GM12878 (cell line): ENCODE measurements around the gene CD300LG. TPM values are rescaled to one million over a fixed set of nuclear protein-coding genes. Genes with fewer than 3 reads are reported as not detected.

ENCODE experiments used
- ATAC-seq: fragments of 200-7000 bp; cut with Tn5 transposase; 3 replicates; pipeline ENCODE4 v1.9.1; 2020; ENCODE audit warnings: mild to moderate bottlenecking, moderate library complexity
- BruUV-seq: library from RNA; stranded (reverse); fragments of 400-500 nt; replicated peaks from 2 replicates; lab custom pipeline; 2021; lab: Mats Ljungman, UMichigan
- CTCF ChIA-PET: fragments of 300-600 bp; sonication (Branson Sonifier 250); formaldehyde crosslinking; extraction: SDS; loops from one replicate; lab custom pipeline; 2021; ENCODE audit warnings: inconsistent platforms; lab: Yijun Ruan, JAX
- POLR2A ChIA-PET: fragments of 350-600 bp; formaldehyde crosslinking; extraction: SDS; loops from one replicate; lab custom pipeline; 2021; ENCODE audit warnings: inconsistent platforms; lab: Charles Lee
- RAD21 ChIA-PET: fragments of 300-600 bp; sonication (Branson Sonifier 250); formaldehyde crosslinking; loops from one replicate; lab custom pipeline; 2023; ENCODE audit warnings: antibody characterized with exemption; ENCODE audit not compliant: unreplicated experiment; lab: Charles Lee
- SMC1A ChIA-PET: fragments of 300-600 bp; sonication (Branson Sonifier 250); formaldehyde crosslinking; loops from one replicate; lab custom pipeline; 2023; ENCODE audit not compliant: unreplicated experiment, uncharacterized antibody; lab: Charles Lee
- DNase-seq: peaks from one replicate; pipeline ENCODE4 v3.0.0-alpha.2; 2011; ENCODE audit warnings: low read depth, low spot score
- FAIRE-seq: peaks from 3 replicates; lab custom pipeline; 2011; peaks lifted over from hg19 to GRCh38; lab: Jason Lieb, UNC
- H2AFZ ChIP-seq: 2 replicates; pipeline ENCODE4 v1.6.0; 2011; ENCODE audit warnings: low read depth, low read length, control low read depth; ENCODE audit not compliant: control insufficient read depth
- H3K27ac ChIP-seq: 2 replicates; pipeline ENCODE4 v1.5.1; 2011; ENCODE audit warnings: control low read depth; ENCODE audit not compliant: control insufficient read depth, insufficient read depth
- H3K27me3 ChIP-seq, 2 experiments: replicated peaks in 1 of 2; 2 replicates each; pipeline versions ENCODE4 v1.6.0 to v1.6.1; 2011; ENCODE audit warnings: low read length in 1 of 2; ENCODE audit not compliant: control insufficient read depth in 2 of 2, insufficient read depth in 2 of 2
- H3K36me3 ChIP-seq, 2 experiments: 2 replicates each; pipeline ENCODE4 v1.5.1; 2011; ENCODE audit warnings: low read length in 1 of 2; ENCODE audit not compliant: control insufficient read depth in 2 of 2, insufficient read depth in 2 of 2
- H3K4me1 ChIP-seq: 2 replicates; pipeline ENCODE4 v1.6.1; 2011; ENCODE audit warnings: mild to moderate bottlenecking, low read length, moderate library complexity, mixed read lengths; ENCODE audit not compliant: control insufficient read depth, insufficient read depth
- H3K4me2 ChIP-seq: 2 replicates; pipeline ENCODE4 v1.6.0; 2011; ENCODE audit warnings: control low read depth; ENCODE audit not compliant: control insufficient read depth, insufficient read depth
- H3K4me3 ChIP-seq: fragments of 200-600 bp; sonication (generic); 2 replicates; pipeline ENCODE4 v1.5.1; 2016
- H3K79me2 ChIP-seq: 2 replicates; pipeline ENCODE4 v1.6.0; 2011; ENCODE audit warnings: low read length; ENCODE audit not compliant: control insufficient read depth, insufficient read depth
- H3K9ac ChIP-seq: 2 replicates; pipeline ENCODE4 v1.8.0; 2011; ENCODE audit warnings: low read length, control low read depth, mixed read lengths; ENCODE audit not compliant: control insufficient read depth, insufficient read depth
- H3K9me3 ChIP-seq: replicated peaks from 3 replicates; pipeline ENCODE4 v1.5.1; 2011; ENCODE audit warnings: mild to moderate bottlenecking, low read length; ENCODE audit not compliant: control insufficient read depth, insufficient read depth
- H4K20me1 ChIP-seq: 2 replicates; pipeline ENCODE4 v1.6.0; 2011; ENCODE audit not compliant: control insufficient read depth, insufficient read depth
- BHLHE40 ChIP-seq, 2 experiments: fragments of 450-650 bp in 1 of 2; IDR thresholded peaks; 2 replicates each; pipeline ENCODE4 v1.6.1; 2011 to 2017; ENCODE audit warnings: low read depth in 2 of 2, borderline replicate concordance in 1 of 2, improper control_type of control experiment in 1 of 2, low read length in 1 of 2, mild to moderate bottlenecking in 1 of 2
- CBFB ChIP-seq: IDR thresholded peaks from 2 replicates; pipeline ENCODE4 v1.6.1; 2016; ENCODE audit warnings: antibody characterized with exemption, low read depth
- CBX5 ChIP-seq: sonication (generic); IDR thresholded peaks from 2 replicates; pipeline ENCODE4 v1.6.1; 2016; ENCODE audit warnings: low read depth, moderate library complexity, mild to moderate bottlenecking, inconsistent platforms
- CHD2 ChIP-seq: IDR thresholded peaks from 2 replicates; pipeline ENCODE4 v1.6.1; 2011; ENCODE audit warnings: low read depth, low read length, improper control_type of control experiment, borderline replicate concordance
- CHD4 ChIP-seq: fragments of 200-600 bp; sonication (generic); IDR thresholded peaks from 2 replicates; pipeline ENCODE4 v1.6.1; 2016; ENCODE audit warnings: mild to moderate bottlenecking
- ETV6 ChIP-seq, 2 experiments: fragments of 450-650 bp in 1 of 2; IDR thresholded peaks in 1 of 2; conservative IDR thresholded peaks in 1 of 2; 2 replicates each; pipeline ENCODE4 v1.6.1; 2014; ENCODE audit warnings: antibody characterized with exemption in 1 of 2, borderline replicate concordance in 1 of 2, low read depth in 1 of 2, mild to moderate bottlenecking in 1 of 2, moderate library complexity in 1 of 2
- HDGF ChIP-seq: fragments of 450-650 bp; IDR thresholded peaks from 2 replicates; pipeline ENCODE4 v1.6.1; 2016; ENCODE audit warnings: antibody characterized with exemption
- IKZF1 ChIP-seq: fragments of 450-650 bp; conservative IDR thresholded peaks from 2 replicates; pipeline ENCODE4 v1.6.1; 2017; ENCODE audit warnings: antibody characterized with exemption, mild to moderate bottlenecking
- IRF4 ChIP-seq: IDR thresholded peaks from 2 replicates; pipeline ENCODE4 v1.6.1; 2011; ENCODE audit warnings: low read depth, low read length
- KDM1A ChIP-seq: fragments of 200-600 bp; sonication (generic); IDR thresholded peaks from 2 replicates; pipeline ENCODE4 v1.6.1; 2016; ENCODE audit warnings: borderline replicate concordance
- PBX3 ChIP-seq: IDR thresholded peaks from 2 replicates; pipeline ENCODE4 v1.6.1; 2011; ENCODE audit warnings: mild to moderate bottlenecking, low read depth, low read length, moderate library complexity; ENCODE audit not compliant: insufficient replicate concordance
- RFX5 ChIP-seq: IDR thresholded peaks from 2 replicates; pipeline ENCODE4 v1.6.1; 2011; ENCODE audit warnings: low read depth, low read length, improper control_type of control experiment
- WRNIP1 ChIP-seq: IDR thresholded peaks from 2 replicates; pipeline ENCODE4 v1.6.1; 2011; ENCODE audit warnings: low read depth, low read length, improper control_type of control experiment, borderline replicate concordance
- ZBED1 ChIP-seq: IDR thresholded peaks from 2 replicates; pipeline ENCODE4 v1.6.1; 2016; ENCODE audit warnings: borderline replicate concordance
- WGBS: methylation state at CpG from one replicate; pipeline ENCODE4 v1.1.6; 2016; ENCODE audit warnings: low lambda C conversion rate; ENCODE audit not compliant: insufficient replicate concordance, insufficient coverage; ENCODE audit errors: missing lambda C conversion rate; 5-methylcytosine and 5-hydroxymethylcytosine counted together
- in situ Hi-C: fragments of 300-500 bp; cut with MboI; formaldehyde crosslinking; loops from 9 replicates; pipeline ENCODE4 v1.14.3; 2018; ENCODE audit warnings: mixed read lengths
- intact Hi-C: fragments of 100-400 bp; cut with micrococcal nuclease; formaldehyde crosslinking; loops from one replicate; pipeline ENCODE4 v1.14.2; 2022; ENCODE audit not compliant: unreplicated experiment
- polyA plus RNA-seq, 11 experiments: library from polyadenylated mRNA; depleted of rRNA in 4 of 11; unstranded in 6 of 11; stranded (reverse) in 5 of 11; fragments of >200 nt; fragmentation: Nextera tagmentation in 4 of 11; fragmentation: Illumina TruSeq in 1 of 11; extraction: Ambion mirVana in 4 of 11; extraction: Trizol in 1 of 11; gene quantifications; 1 replicate in 1 of 11; 2 replicates in 10 of 11; pipeline versions ENCODE4 v1.2.1 to v1.2.3, GENCODE V29; 2011 to 2016; ENCODE audit warnings: inconsistent platforms in 2 of 11, missing spikeins in 2 of 11, low read depth in 1 of 11
- total RNA-seq, 4 experiments: library from RNA; depleted of rRNA in 3 of 4; stranded (reverse); fragments of >200 nt in 3 of 4; fragmentation: Illumina TruSeq in 1 of 4; extraction: Trizol in 1 of 4; gene quantifications; 2 replicates each; pipeline versions ENCODE4 v1.2.1 to v1.2.3, GENCODE V29; 2013 to 2021
- TF ChIP-seq, protein P1 (sequence below): IDR thresholded peaks from 2 replicates; pipeline ENCODE4 v1.6.1; 2011; ENCODE audit warnings: low read depth, low read length, improper control_type of control experiment, borderline replicate concordance

Gene CD300LG
- total and polyA plus RNA-seq, 10 of the 15 experiments (the other 5 are each of a cell fraction or from before 2014, with no cell fraction given): not detected

- 33% methylated on average over 4 of the region's 4 CpGs for WGBS
- no peak overlapping the region for H3K4me3 ChIP-seq
- H3K9ac ChIP-seq: no peak overlapping the region
- POLR2A ChIA-PET: interaction anchor here (0.6 kb wide), 1 partner anchor 960 kb away, joined by 4 read pairs; no protein-coding TSS in a partner anchor
- no peak overlapping the region for H2AFZ ChIP-seq
- DNase-seq (no peak), FAIRE-seq (no peak), ATAC-seq (no peak)
- in situ Hi-C loops (no loop called here), intact Hi-C loops (loop anchor here (5.0 kb wide), 1 partner anchor 153 kb away; no protein-coding TSS in a partner anchor)
- H3K4me2 ChIP-seq: no peak overlapping the region
- no peaks in the 10 kb centered on the region for H3K9me3 ChIP-seq
- no peak overlapping the region for H3K27ac ChIP-seq
- no peaks in the 10 kb centered on the region for H3K79me2 ChIP-seq
- BruUV-seq: no TSS peak
- RAD21 ChIA-PET: interaction anchor here (0.6 to 1.0 kb wide), 6 partner anchors 16 to 323 kb away, joined by 3 to 4 read pairs (median 3); no protein-coding TSS in a partner anchor
- H3K4me1 ChIP-seq: no peaks in the 10 kb centered on the region
- no peak for TF ChIP-seq CBFB
- TF ChIP-seq RFX5: no peak
- TF ChIP-seq CBX5: no peak
- TF ChIP-seq CHD4: no peak
- TF ChIP-seq KDM1A: no peak
- TF ChIP-seq WRNIP1: no peak
- TF ChIP-seq HDGF: no peak
- no peak for TF ChIP-seq IRF4
- no peak for TF ChIP-seq BHLHE40 (IDR thresholded peaks at IDR 0.05; ENCODE audit: borderline replicate concordance in 1 of 2, low read depth in 2 of 2, low read length in 1 of 2)
- no peak for TF ChIP-seq ZBED1
- no peak for TF ChIP-seq CHD2
- TF ChIP-seq ETV6 (conservative IDR thresholded peaks at IDR 0.05 in 1 of 2, IDR thresholded peaks at IDR 0.05 in 1 of 2; ENCODE audit: borderline replicate concordance in 1 of 2, low read depth in 1 of 2): no peak
- TF ChIP-seq, protein P1, sequence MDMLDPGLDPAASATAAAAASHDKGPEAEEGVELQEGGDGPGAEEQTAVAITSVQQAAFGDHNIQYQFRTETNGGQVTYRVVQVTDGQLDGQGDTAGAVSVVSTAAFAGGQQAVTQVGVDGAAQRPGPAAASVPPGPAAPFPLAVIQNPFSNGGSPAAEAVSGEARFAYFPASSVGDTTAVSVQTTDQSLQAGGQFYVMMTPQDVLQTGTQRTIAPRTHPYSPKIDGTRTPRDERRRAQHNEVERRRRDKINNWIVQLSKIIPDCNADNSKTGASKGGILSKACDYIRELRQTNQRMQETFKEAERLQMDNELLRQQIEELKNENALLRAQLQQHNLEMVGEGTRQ: no peak
- TF ChIP-seq IKZF1: no peak
- no peak for TF ChIP-seq PBX3
- no peaks in the 10 kb centered on the region for H3K36me3 ChIP-seq
- CTCF ChIA-PET: interaction anchor here (0.6 to 2.4 kb wide), 21 partner anchors 9 to 270 kb away, joined by 3 to 20 read pairs (median 4); no protein-coding TSS in a partner anchor
- no peaks in the 10 kb centered on the region for H3K27me3 ChIP-seq
- H4K20me1 ChIP-seq: no peaks in the 10 kb centered on the region
- SMC1A ChIA-PET: interaction anchor here (1.1 to 1.6 kb wide), 6 partner anchors 45 to 154 kb away, joined by 3 to 4 read pairs (median 3); partner anchors contain the start of gene CFAP97D1
Observed at GRCh38 chr17:43845766-43846165, 1.2 kb upstream of the CD300LG start.
